HEK293 (cell line): ENCODE measurements around the gene IRAK2.
A peak's percentile ranks its signal among the peaks of the same experiment; 100 is the strongest.

ENCODE experiments used
- CTCF ChIA-PET: fragments of 350-600 bp; formaldehyde crosslinking; extraction: SDS; loops from one replicate; lab custom pipeline; 2021; ENCODE audit warnings: antibody characterized with exemption; lab: Yijun Ruan, JAX
- POLR2A ChIA-PET: fragments of 300-600 bp; formaldehyde crosslinking; extraction: SDS; loops from one replicate; lab custom pipeline; 2020; ENCODE audit warnings: antibody characterized with exemption, inconsistent platforms; lab: Yijun Ruan, JAX
- H3K27ac ChIP-seq: fragments of 200-500 bp; sonication (Bioruptor generic); 2 replicates; pipeline ENCODE4 v1.5.1; 2014; ENCODE audit warnings: low read depth, low read length, control low read depth, inconsistent platforms; ENCODE audit errors: extremely low read depth
- H3K36me3 ChIP-seq, 2 experiments: fragments of 200-500 bp in 1 of 2; sonication (Bioruptor generic) in 1 of 2; 1 replicate in 1 of 2; 2 replicates in 1 of 2; pipeline ENCODE4 v1.5.1; 2014 to 2017; ENCODE audit warnings: inconsistent platforms in 2 of 2, low read length in 2 of 2; ENCODE audit not compliant: control insufficient read depth in 2 of 2, insufficient read depth in 1 of 2
- H3K4me1 ChIP-seq: fragments of 200-500 bp; sonication (Bioruptor generic); 2 replicates; pipeline ENCODE4 v1.5.1; 2014; ENCODE audit warnings: mild to moderate bottlenecking, low read length, inconsistent platforms; ENCODE audit not compliant: control insufficient read depth, insufficient read depth
- H3K4me3 ChIP-seq: 2 replicates; pipeline ENCODE4 v1.5.1; 2011; ENCODE audit warnings: low read depth, mild to moderate bottlenecking, control low read depth, low read length, moderate library complexity
- H3K9me3 ChIP-seq: fragments of 200-500 bp; sonication (Bioruptor generic); 2 replicates; pipeline ENCODE4 v1.5.1; 2014; ENCODE audit warnings: low read depth, low read length, inconsistent platforms; ENCODE audit not compliant: control insufficient read depth, insufficient read depth
- GLI4 ChIP-seq: fragments of 450-650 bp; formaldehyde crosslinking; IDR thresholded peaks from 2 replicates; pipeline ENCODE4 v1.5.1; 2016; ENCODE audit warnings: missing biosample characterization, missing genetic modification characterization
- IKZF3 ChIP-seq: fragments of 450-650 bp; IDR thresholded peaks from 2 replicates; pipeline ENCODE4 v1.5.0; 2018; ENCODE audit warnings: missing biosample characterization, mild to moderate bottlenecking, missing genetic modification characterization, moderate library complexity
- KLF16 ChIP-seq: fragments of 450-650 bp; formaldehyde crosslinking; IDR thresholded peaks from 2 replicates; pipeline ENCODE4 v1.5.1; 2017; ENCODE audit warnings: missing biosample characterization, missing genetic modification characterization
- MZF1 ChIP-seq: fragments of 450-650 bp; formaldehyde crosslinking; IDR thresholded peaks from 2 replicates; pipeline ENCODE4 v1.5.1; 2017; ENCODE audit warnings: missing biosample characterization, missing genetic modification characterization, borderline replicate concordance
- REPIN1 ChIP-seq: fragments of 450-650 bp; formaldehyde crosslinking; IDR thresholded peaks from 2 replicates; pipeline ENCODE4 v1.5.1; 2017; ENCODE audit warnings: missing biosample characterization, missing genetic modification characterization, low read depth
- SP3 ChIP-seq: fragments of 450-650 bp; formaldehyde crosslinking; IDR thresholded peaks from 2 replicates; pipeline ENCODE4 v1.5.1; 2016; ENCODE audit warnings: missing biosample characterization, missing genetic modification characterization
- YY1 ChIP-seq: fragments of 450-650 bp; formaldehyde crosslinking; IDR thresholded peaks from 2 replicates; pipeline ENCODE4 v1.5.1; 2018; ENCODE audit warnings: missing biosample characterization, missing genetic modification characterization
- ZBTB17 ChIP-seq: fragments of 450-650 bp; formaldehyde crosslinking; IDR thresholded peaks from 2 replicates; pipeline ENCODE4 v1.5.1; 2016; ENCODE audit warnings: missing biosample characterization, missing genetic modification characterization
- ZFP41 ChIP-seq: fragments of 450-650 bp; formaldehyde crosslinking; IDR thresholded peaks from 2 replicates; pipeline ENCODE4 v1.5.1; 2016; ENCODE audit warnings: missing biosample characterization, missing genetic modification characterization, borderline replicate concordance
- ZNF140 ChIP-seq: fragments of 450-650 bp; formaldehyde crosslinking; IDR thresholded peaks from 2 replicates; pipeline ENCODE4 v1.5.1; 2016; ENCODE audit warnings: missing biosample characterization, missing genetic modification characterization
- ZNF175 ChIP-seq: fragments of 450-650 bp; formaldehyde crosslinking; IDR thresholded peaks from 2 replicates; pipeline ENCODE4 v1.5.1; 2016; ENCODE audit warnings: missing biosample characterization, missing genetic modification characterization
- ZNF391 ChIP-seq: fragments of 450-650 bp; formaldehyde crosslinking; IDR thresholded peaks from 2 replicates; pipeline ENCODE4 v1.5.1; 2016; ENCODE audit warnings: low read depth, missing biosample characterization, missing genetic modification characterization, borderline replicate concordance
- ZNF544 ChIP-seq: fragments of 450-650 bp; formaldehyde crosslinking; IDR thresholded peaks from 2 replicates; pipeline ENCODE4 v1.5.0; 2017; ENCODE audit warnings: missing biosample characterization, missing genetic modification characterization
- ZNF629 ChIP-seq: fragments of 450-650 bp; formaldehyde crosslinking; IDR thresholded peaks from 2 replicates; pipeline ENCODE4 v1.5.1; 2017; ENCODE audit warnings: missing biosample characterization, missing genetic modification characterization
- ZNF664 ChIP-seq: fragments of 450-650 bp; formaldehyde crosslinking; IDR thresholded peaks from 2 replicates; pipeline ENCODE4 v1.5.1; 2016; ENCODE audit warnings: missing biosample characterization, missing genetic modification characterization
- ZNF768 ChIP-seq: fragments of 450-650 bp; formaldehyde crosslinking; IDR thresholded peaks from 2 replicates; pipeline ENCODE4 v1.5.1; 2018; ENCODE audit warnings: missing biosample characterization, mild to moderate bottlenecking, missing genetic modification characterization
- ZNF843 ChIP-seq: fragments of 450-650 bp; formaldehyde crosslinking; IDR thresholded peaks from 2 replicates; pipeline ENCODE4 v1.5.1; 2016; ENCODE audit warnings: missing biosample characterization, missing genetic modification characterization
- ZSCAN23 ChIP-seq: fragments of 450-650 bp; formaldehyde crosslinking; IDR thresholded peaks from 2 replicates; pipeline ENCODE4 v1.5.1; 2016; ENCODE audit warnings: missing biosample characterization, missing genetic modification characterization
- TF ChIP-seq, protein P1 (sequence below): fragments of 450-650 bp; formaldehyde crosslinking; IDR thresholded peaks from 2 replicates; pipeline ENCODE4 v1.5.1; 2017; ENCODE audit warnings: missing biosample characterization, missing genetic modification characterization
- TF ChIP-seq, protein P2 (sequence below): fragments of 450-650 bp; formaldehyde crosslinking; IDR thresholded peaks from 2 replicates; pipeline ENCODE4 v1.5.0; 2017; ENCODE audit warnings: missing biosample characterization, missing genetic modification characterization, borderline replicate concordance
- TF ChIP-seq, protein P3 (sequence below): fragments of 450-650 bp; formaldehyde crosslinking; IDR thresholded peaks from 2 replicates; pipeline ENCODE4 v1.5.1; 2016; ENCODE audit warnings: missing biosample characterization, missing genetic modification characterization

Gene IRAK2

DNA sequence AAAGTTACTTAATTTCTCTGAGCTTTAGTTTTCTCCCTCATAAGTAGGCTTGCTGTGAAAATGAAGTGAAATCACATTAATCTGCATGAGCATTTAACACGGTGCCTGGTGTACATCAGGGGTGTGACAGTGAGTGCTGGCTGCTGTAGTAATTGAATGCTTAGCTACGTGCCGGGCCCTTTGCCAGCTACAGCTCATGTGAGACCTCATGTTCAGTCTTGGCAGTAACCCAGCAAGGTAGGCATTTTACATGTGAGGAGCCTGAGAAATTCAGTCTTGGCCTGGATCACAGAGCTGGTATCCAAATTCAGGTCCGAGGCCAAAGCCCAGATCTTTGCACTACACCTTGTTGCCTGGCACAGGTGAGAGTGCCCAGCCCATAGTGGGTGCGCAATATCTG lies 118.9 kb downstream of the IRAK2 start:
- Histone ChIP-seq H3K36me3 (peaks cover 11 to 87% of the 10 kb centered on the region in 2 experiments), H3K4me1 (no peaks in the 10 kb centered on the region), H3K9me3 (no peaks in the 10 kb centered on the region), H3K27ac (no peak overlapping the region), H3K4me3 (no peak overlapping the region)
- peak; percentile 44; the same call in 1 of the 2 replicates for TF ChIP-seq ZNF664 (tag by site-specific recombination)
- TF ChIP-seq, protein P1, sequence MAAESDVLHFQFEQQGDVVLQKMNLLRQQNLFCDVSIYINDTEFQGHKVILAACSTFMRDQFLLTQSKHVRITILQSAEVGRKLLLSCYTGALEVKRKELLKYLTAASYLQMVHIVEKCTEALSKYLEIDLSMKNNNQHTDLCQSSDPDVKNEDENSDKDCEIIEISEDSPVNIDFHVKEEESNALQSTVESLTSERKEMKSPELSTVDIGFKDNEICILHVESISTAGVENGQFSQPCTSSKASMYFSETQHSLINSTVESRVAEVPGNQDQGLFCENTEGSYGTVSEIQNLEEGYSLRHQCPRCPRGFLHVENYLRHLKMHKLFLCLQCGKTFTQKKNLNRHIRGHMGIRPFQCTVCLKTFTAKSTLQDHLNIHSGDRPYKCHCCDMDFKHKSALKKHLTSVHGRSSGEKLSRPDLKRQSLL: no peak
- TF ChIP-seq SP3 (tag by site-specific recombination): no peak
- no peak for TF ChIP-seq ZFP41 (tag by site-specific recombination)
- no peak for TF ChIP-seq REPIN1 (tag by site-specific recombination)
- TF ChIP-seq YY1 (tag by site-specific recombination): no peak
- TF ChIP-seq, protein P2, sequence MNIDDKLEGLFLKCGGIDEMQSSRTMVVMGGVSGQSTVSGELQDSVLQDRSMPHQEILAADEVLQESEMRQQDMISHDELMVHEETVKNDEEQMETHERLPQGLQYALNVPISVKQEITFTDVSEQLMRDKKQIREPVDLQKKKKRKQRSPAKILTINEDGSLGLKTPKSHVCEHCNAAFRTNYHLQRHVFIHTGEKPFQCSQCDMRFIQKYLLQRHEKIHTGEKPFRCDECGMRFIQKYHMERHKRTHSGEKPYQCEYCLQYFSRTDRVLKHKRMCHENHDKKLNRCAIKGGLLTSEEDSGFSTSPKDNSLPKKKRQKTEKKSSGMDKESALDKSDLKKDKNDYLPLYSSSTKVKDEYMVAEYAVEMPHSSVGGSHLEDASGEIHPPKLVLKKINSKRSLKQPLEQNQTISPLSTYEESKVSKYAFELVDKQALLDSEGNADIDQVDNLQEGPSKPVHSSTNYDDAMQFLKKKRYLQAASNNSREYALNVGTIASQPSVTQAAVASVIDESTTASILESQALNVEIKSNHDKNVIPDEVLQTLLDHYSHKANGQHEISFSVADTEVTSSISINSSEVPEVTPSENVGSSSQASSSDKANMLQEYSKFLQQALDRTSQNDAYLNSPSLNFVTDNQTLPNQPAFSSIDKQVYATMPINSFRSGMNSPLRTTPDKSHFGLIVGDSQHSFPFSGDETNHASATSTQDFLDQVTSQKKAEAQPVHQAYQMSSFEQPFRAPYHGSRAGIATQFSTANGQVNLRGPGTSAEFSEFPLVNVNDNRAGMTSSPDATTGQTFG: no peak
- TF ChIP-seq ZBTB17: peak; percentile 74
- POLR2A ChIA-PET: no interaction called here
- CTCF ChIA-PET: interaction anchor here (2.3 kb wide), 1 partner anchor 21 kb away, joined by 7 read pairs; no protein-coding TSS in a partner anchor

DNA sequence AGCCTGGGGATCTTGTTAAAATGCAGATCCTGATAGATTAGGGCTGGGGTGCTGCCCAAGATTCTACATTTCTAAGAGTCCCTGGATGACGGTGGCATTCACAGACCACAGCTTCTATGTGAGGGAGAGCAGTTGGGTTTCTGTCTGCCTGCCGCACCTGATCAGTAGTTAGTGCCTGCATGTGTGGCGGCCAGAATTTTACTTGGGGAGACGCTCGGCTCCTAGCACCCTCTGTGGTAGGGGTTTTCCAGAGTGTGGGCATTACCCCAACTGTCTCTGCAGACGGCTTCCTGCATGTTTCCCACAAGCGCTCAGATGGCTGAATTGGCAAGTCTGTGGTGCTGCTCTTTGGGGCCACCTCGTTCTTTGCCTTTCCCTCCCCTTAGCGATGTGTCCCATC lies 119.8 kb downstream of the IRAK2 start:
- H3K9me3 ChIP-seq: no peaks in the 10 kb centered on the region
- TF ChIP-seq KLF16 (tag by site-specific recombination): no peak
- TF ChIP-seq, protein P3, sequence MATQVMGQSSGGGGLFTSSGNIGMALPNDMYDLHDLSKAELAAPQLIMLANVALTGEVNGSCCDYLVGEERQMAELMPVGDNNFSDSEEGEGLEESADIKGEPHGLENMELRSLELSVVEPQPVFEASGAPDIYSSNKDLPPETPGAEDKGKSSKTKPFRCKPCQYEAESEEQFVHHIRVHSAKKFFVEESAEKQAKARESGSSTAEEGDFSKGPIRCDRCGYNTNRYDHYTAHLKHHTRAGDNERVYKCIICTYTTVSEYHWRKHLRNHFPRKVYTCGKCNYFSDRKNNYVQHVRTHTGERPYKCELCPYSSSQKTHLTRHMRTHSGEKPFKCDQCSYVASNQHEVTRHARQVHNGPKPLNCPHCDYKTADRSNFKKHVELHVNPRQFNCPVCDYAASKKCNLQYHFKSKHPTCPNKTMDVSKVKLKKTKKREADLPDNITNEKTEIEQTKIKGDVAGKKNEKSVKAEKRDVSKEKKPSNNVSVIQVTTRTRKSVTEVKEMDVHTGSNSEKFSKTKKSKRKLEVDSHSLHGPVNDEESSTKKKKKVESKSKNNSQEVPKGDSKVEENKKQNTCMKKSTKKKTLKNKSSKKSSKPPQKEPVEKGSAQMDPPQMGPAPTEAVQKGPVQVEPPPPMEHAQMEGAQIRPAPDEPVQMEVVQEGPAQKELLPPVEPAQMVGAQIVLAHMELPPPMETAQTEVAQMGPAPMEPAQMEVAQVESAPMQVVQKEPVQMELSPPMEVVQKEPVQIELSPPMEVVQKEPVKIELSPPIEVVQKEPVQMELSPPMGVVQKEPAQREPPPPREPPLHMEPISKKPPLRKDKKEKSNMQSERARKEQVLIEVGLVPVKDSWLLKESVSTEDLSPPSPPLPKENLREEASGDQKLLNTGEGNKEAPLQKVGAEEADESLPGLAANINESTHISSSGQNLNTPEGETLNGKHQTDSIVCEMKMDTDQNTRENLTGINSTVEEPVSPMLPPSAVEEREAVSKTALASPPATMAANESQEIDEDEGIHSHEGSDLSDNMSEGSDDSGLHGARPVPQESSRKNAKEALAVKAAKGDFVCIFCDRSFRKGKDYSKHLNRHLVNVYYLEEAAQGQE (tag by site-specific recombination): no peak
- TF ChIP-seq ZNF391 (tag by site-specific recombination): no peak
- no peak for TF ChIP-seq MZF1
- no peak for TF ChIP-seq ZNF140
- TF ChIP-seq ZNF544 (tag by site-specific recombination): no peak
- TF ChIP-seq IKZF3 (tag by site-specific recombination): no peak
- TF ChIP-seq ZNF768 (tag by site-specific recombination): no peak
- TF ChIP-seq ZNF629 (tag by site-specific recombination): no peak
- TF ChIP-seq GLI4 (tag by site-specific recombination): no peak
- no peak for TF ChIP-seq ZSCAN23
- TF ChIP-seq ZNF175: no peak
- no peak for TF ChIP-seq ZNF843 (tag by site-specific recombination)
- peaks cover 11 to 87% of the 10 kb centered on the region in 2 experiments for H3K36me3 ChIP-seq
- no peak overlapping the region for H3K27ac ChIP-seq
- ChIA-PET CTCF (interaction anchor here (2.3 kb wide), 1 partner anchor 22 kb away, joined by 7 read pairs; no protein-coding TSS in a partner anchor), POLR2A (no interaction called here)
- no peaks in the 10 kb centered on the region for H3K4me1 ChIP-seq
- no peak overlapping the region for H3K4me3 ChIP-seq
